Breast epithelium (tissue), 4 donors: ENCODE measurements around the gene HDAC7. TPM values are rescaled to one million over a fixed set of nuclear protein-coding genes. Genes with fewer than 3 reads are reported as not detected.

Source experiments
- DNase-seq, 2 donors: peaks; one replicate each; pipeline ENCODE4 v3.0.0-alpha.2; 2019; ENCODE audit warnings: low spot score in 2 of 2
- H3K27ac ChIP-seq, 2 donors: fragments of 200-600 bp; sonication (generic) in 1 of 2; one replicate each; pipeline ENCODE4 v1.5.1; 2016 to 2019; ENCODE audit warnings: mild to moderate bottlenecking in 1 of 2
- H3K27me3 ChIP-seq, 2 donors: fragments of 200-600 bp; sonication (generic) in 1 of 2; one replicate each; pipeline versions ENCODE4 v1.5.1 to v1.6.0; 2017 to 2019; ENCODE audit warnings: control low read depth in 1 of 2, mild to moderate bottlenecking in 1 of 2
- H3K36me3 ChIP-seq: fragments of 200-600 bp; one replicate; pipeline ENCODE4 v1.5.1; 2019
- H3K4me1 ChIP-seq, 2 donors: fragments of 200-600 bp; sonication (generic); one replicate each; pipeline ENCODE4 v1.5.1; 2016 to 2019; ENCODE audit warnings: control low read depth in 1 of 2
- H3K4me3 ChIP-seq, 3 donors: fragments of 200-600 bp; sonication (generic); 1 replicate in 2 of 3; 2 replicates in 1 of 3; pipeline ENCODE4 v1.5.1; 2016 to 2019; ENCODE audit warnings: mild to moderate bottlenecking in 3 of 3, moderate library complexity in 2 of 3
- H3K9me3 ChIP-seq, 2 donors: fragments of 200-600 bp; sonication (generic) in 1 of 2; one replicate each; pipeline ENCODE4 v1.5.1; 2016 to 2019; ENCODE audit warnings: control low read depth in 1 of 2
- POLR2A ChIP-seq: fragments of 450-650 bp; IDR thresholded peaks from one replicate; pipeline ENCODE4 v1.6.1; 2016; ENCODE audit warnings: antibody characterized with exemption, mild to moderate bottlenecking, moderate library complexity
- POLR2AphosphoS5 ChIP-seq, 3 donors: sonication (generic); formaldehyde crosslinking; IDR thresholded peaks; one replicate each; pipeline ENCODE4 v1.6.1; 2017; ENCODE audit warnings: antibody characterized with exemption in 3 of 3
- intact Hi-C: fragments of 100-400 bp; cut with DNase I; formaldehyde crosslinking; loops from one replicate; pipeline ENCODE4 v1.15.1; 2023; ENCODE audit warnings: low total_unique reads
- total RNA-seq, 3 donors: library from RNA; depleted of rRNA; stranded (reverse); fragments of >200 nt; gene quantifications; one replicate each; pipeline ENCODE4 v1.1.0, GENCODE V29; 2016
- TF ChIP-seq, protein P1 (sequence below), 3 donors: fragments of 450-650 bp; IDR thresholded peaks; one replicate each; pipeline ENCODE4 v1.5.1; 2016 to 2017; ENCODE audit warnings: antibody characterized with exemption in 3 of 3, mild to moderate bottlenecking in 3 of 3, moderate library complexity in 3 of 3

The HDAC7 gene
- total RNA-seq, 3 donors from 2014 or later = 37.6 to 77.0 (median 44.9) TPM

DNA sequence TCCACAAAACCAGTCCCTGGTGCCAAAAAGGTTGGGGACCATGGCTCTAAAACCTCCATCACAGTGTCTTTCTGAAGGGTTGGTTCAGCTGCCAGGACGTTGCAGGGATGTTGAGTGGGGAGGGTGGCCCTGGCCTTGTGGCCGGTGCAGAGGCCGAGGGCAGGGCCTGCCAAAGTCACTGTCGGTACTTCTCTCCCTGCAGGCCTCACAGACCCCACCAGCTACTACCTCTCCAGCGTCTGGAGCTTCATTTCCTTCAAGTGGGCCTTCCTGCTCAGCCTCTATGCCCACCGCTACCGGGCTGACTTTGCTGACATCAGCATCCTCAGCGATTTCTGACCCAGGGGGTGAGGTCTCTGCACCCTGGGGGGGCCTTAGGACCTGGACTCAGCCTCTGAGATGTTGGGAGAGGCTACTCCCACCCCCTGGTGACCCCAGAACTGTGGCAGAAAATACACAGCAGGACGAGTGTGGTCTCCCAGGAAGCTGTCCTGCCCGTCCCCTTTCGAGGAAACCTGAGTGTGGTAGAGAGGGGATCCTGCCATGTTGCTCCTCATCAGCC lies 39.7 kb downstream of the HDAC7 start:
- Histone ChIP-seq H3K27ac (peak overlapping the region; percentile 43 to 65), H3K36me3 (no peaks in the 10 kb centered on the region), H3K4me3 (no peak overlapping the region), H3K27me3 (no peaks in the 10 kb centered on the region), H3K9me3 (no peaks in the 10 kb centered on the region), H3K4me1 (peaks cover 22 to 45% of the 10 kb centered on the region in 2 donors)
- TF ChIP-seq POLR2AphosphoS5 (IDR thresholded peaks at IDR 0.05) (no peak), POLR2A (no peak)
- TF ChIP-seq, protein P1, sequence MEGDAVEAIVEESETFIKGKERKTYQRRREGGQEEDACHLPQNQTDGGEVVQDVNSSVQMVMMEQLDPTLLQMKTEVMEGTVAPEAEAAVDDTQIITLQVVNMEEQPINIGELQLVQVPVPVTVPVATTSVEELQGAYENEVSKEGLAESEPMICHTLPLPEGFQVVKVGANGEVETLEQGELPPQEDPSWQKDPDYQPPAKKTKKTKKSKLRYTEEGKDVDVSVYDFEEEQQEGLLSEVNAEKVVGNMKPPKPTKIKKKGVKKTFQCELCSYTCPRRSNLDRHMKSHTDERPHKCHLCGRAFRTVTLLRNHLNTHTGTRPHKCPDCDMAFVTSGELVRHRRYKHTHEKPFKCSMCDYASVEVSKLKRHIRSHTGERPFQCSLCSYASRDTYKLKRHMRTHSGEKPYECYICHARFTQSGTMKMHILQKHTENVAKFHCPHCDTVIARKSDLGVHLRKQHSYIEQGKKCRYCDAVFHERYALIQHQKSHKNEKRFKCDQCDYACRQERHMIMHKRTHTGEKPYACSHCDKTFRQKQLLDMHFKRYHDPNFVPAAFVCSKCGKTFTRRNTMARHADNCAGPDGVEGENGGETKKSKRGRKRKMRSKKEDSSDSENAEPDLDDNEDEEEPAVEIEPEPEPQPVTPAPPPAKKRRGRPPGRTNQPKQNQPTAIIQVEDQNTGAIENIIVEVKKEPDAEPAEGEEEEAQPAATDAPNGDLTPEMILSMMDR (IDR thresholded peaks at IDR 0.05) = no peak
- DNase-seq = no peak
- intact Hi-C loops = loop anchor here (5.0 to 10.0 kb wide), 2 partner anchors 38 to 55 kb away; partner anchors contain the start of gene ENDOU

DNA sequence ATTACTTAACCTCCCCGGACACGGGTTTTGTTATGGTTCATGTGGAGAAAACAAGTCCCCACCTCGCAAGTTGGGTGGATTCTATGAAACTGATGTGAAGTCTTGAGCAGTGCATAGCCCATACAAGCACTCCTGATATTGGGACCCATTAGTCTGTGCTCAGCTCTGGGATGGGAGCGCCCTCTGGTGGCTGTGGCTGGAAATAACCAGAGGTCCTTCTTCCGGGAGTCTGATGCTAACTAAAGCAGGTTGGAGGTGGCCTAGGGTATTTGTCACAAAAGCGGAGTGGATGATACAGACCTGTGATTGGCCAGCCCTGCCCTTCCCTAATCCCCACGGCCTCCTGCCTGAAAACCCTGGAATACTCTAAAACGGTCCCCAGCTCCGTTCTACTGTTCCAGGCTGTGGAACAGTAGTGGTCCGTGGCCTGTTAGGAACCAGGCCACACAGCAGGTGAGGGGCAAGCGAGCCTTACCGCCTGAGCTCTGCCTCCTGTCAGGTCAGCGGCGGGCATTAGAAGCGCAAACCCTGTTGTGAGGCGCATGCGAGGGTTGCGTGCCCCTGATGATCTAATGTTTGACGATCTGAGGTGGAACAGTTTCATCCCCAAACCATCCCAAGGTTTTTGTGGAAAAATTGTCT lies 40.3 kb downstream of the HDAC7 start:
- no peak for TF ChIP-seq POLR2A
- TF ChIP-seq, protein P1 (IDR thresholded peaks at IDR 0.05) = peak; percentile 97 to 99 (median 98)
- TF ChIP-seq POLR2AphosphoS5 (IDR thresholded peaks at IDR 0.05) = peak in 2 of 3 donors; percentile 17 to 48
- peak overlapping the region; percentile 43 to 65 for H3K27ac ChIP-seq
- no peaks in the 10 kb centered on the region for H3K36me3 ChIP-seq
- peaks cover 22 to 45% of the 10 kb centered on the region in 2 donors for H3K4me1 ChIP-seq
- no peaks in the 10 kb centered on the region for H3K27me3 ChIP-seq
- H3K9me3 ChIP-seq = no peaks in the 10 kb centered on the region
- DNase-seq = peak; percentile 84 to 93
- no peak overlapping the region for H3K4me3 ChIP-seq
- intact Hi-C loops = loop anchor here (10.0 kb wide), 1 partner anchor 55 kb away; the partner anchor contains the start of gene ENDOU

DNA sequence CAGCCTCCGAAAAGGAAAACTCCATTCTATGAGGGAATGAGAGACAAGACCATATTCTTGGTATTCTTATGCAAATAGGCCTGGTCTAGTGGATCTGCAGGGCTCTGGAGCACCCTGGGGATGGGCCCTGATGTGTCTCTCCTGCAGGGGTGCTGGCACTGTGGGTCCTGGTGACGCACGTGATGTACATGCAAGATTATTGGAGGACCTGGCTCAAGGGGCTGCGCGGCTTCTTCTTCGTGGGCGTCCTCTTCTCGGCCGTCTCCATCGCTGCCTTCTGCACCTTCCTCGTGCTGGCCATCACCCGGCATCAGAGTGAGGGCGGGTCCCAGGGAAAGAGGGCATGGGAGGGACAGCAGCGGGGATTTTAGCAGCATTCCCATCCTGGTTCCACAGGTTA lies 40.8 kb downstream of the HDAC7 start:
- DNase-seq = no peak
- H3K4me3 ChIP-seq = no peak overlapping the region
- peaks cover 22 to 45% of the 10 kb centered on the region in 2 donors for H3K4me1 ChIP-seq
- H3K9me3 ChIP-seq = no peaks in the 10 kb centered on the region
- no peaks in the 10 kb centered on the region for H3K27me3 ChIP-seq
- intact Hi-C loops = loop anchor here (10.0 kb wide), 1 partner anchor 54 kb away; the partner anchor contains the start of gene ENDOU
- H3K36me3 ChIP-seq = no peaks in the 10 kb centered on the region
- H3K27ac ChIP-seq = peak overlapping the region in 1 of 2 donors; percentile 25
- peak in 1 of 3 donors; percentile 21 for TF ChIP-seq POLR2AphosphoS5 (IDR thresholded peaks at IDR 0.05)
- no peak for TF ChIP-seq POLR2A
- TF ChIP-seq, protein P1 (IDR thresholded peaks at IDR 0.05) = no peak

DNA sequence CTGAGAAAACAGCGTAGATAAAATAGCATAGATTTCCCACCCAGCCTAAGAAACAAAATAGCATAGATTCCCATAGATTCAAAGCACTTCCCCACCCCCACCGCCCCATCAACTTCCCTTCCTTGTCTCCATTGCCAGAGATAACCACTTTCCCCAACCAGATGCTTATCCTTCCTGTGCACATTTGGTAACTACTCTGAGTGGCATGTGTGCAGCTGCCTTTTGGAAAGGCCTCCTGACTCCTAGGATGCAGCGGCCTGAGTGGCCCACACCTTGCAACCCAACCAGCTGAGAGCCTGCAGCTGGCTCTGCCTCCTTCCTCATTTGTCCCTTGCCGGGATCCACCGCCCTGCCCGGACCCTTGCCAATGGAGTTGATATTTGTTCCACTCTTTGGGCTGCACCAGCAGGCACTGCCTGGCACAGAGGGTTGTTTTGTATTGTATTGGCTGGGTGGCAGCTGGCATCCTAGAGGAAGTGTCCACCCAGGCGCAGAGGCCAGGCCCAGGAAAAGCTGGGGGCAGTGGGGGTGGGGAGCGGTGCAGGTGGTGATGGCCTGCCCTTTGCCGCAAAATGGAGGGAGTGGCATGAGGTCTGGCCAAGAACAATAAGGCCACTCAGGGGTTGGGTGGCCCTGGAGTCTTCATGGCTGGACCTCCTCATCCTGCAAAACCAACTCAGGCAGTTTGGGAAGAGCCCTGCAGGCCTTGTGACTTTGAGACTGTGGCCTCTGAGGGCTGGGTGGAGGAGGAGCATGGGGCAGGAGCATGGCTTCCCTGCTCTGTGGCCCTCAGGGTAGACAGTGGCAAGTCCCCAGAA lies 41.8 kb downstream of the HDAC7 start:
- intact Hi-C loops = loop anchor here (10.0 kb wide), 1 partner anchor 53 kb away; the partner anchor contains the start of gene ENDOU
- DNase-seq = peak in 1 of 2 donors; percentile 64
- no peaks in the 10 kb centered on the region for H3K36me3 ChIP-seq
- H3K4me3 ChIP-seq = no peak overlapping the region
- no peaks in the 10 kb centered on the region for H3K9me3 ChIP-seq
- H3K27ac ChIP-seq = peak overlapping the region; percentile 81 to 96
- H3K27me3 ChIP-seq = no peaks in the 10 kb centered on the region
- H3K4me1 ChIP-seq = peaks cover 22 to 45% of the 10 kb centered on the region in 2 donors
- TF ChIP-seq POLR2AphosphoS5 (IDR thresholded peaks at IDR 0.05) (no peak), POLR2A (no peak)
- TF ChIP-seq, protein P1 (IDR thresholded peaks at IDR 0.05) = peak in 1 of 3 donors; percentile 6
